Panc1 (cell line): ENCODE data around the gene ACSBG1. TPM values are rescaled to one million over a fixed set of nuclear protein-coding genes. Genes with fewer than 3 reads are reported as not detected.
A peak's percentile ranks its signal among the peaks of the same experiment; 100 is the strongest.

Source experiments
- ATAC-seq: fragments of 200-7000 bp; cut with Tn5 transposase; 2 replicates; pipeline ENCODE4 v1.9.1; 2020; ENCODE audit warnings: mild to moderate bottlenecking, moderate library complexity
- BruUV-seq: library from RNA; stranded (reverse); fragments of 400-500 nt; replicated peaks from 2 replicates; lab custom pipeline; 2021; lab: Mats Ljungman, UMichigan
- CTCF ChIA-PET: fragments of 300-600 bp; sonication (Branson Sonifier 250); formaldehyde crosslinking; loops from one replicate; lab custom pipeline; 2022; ENCODE audit warnings: antibody characterized with exemption; lab: Charles Lee
- POLR2A ChIA-PET: fragments of 300-600 bp; sonication (Branson Sonifier 250); formaldehyde crosslinking; loops from one replicate; lab custom pipeline; 2022; ENCODE audit warnings: antibody characterized with exemption; lab: Charles Lee
- DNase-seq: peaks from one replicate; pipeline ENCODE4 v3.0.0-alpha.2; 2010; ENCODE audit warnings: low read depth, low spot score
- H3K27ac ChIP-seq: 2 replicates; pipeline ENCODE4 v1.5.1; 2011; ENCODE audit warnings: mild to moderate bottlenecking, low read length, inconsistent platforms
- H3K27me3 ChIP-seq: fragments of 200-500 bp; sonication (Bioruptor generic); 2 replicates; pipeline ENCODE4 v1.6.0; 2014; ENCODE audit warnings: low read length, inconsistent platforms; ENCODE audit not compliant: control insufficient read depth, insufficient read depth
- H3K36me3 ChIP-seq: fragments of 200-500 bp; sonication (Bioruptor generic); 2 replicates; pipeline ENCODE4 v1.5.1; 2014; ENCODE audit warnings: inconsistent platforms, mild to moderate bottlenecking, low read length, moderate library complexity; ENCODE audit not compliant: control insufficient read depth, insufficient read depth
- H3K4me1 ChIP-seq: 2 replicates; pipeline ENCODE4 v1.5.1; 2011; ENCODE audit warnings: inconsistent platforms, mild to moderate bottlenecking, low read length, moderate library complexity; ENCODE audit not compliant: control insufficient read depth, insufficient read depth
- H3K4me3 ChIP-seq, 2 experiments: 2 replicates each; pipeline ENCODE4 v1.5.1; 2011 to 2012; ENCODE audit warnings: low read depth in 2 of 2, low read length in 2 of 2, mild to moderate bottlenecking in 2 of 2, inconsistent platforms in 1 of 2, moderate library complexity in 1 of 2
- H3K9me3 ChIP-seq: fragments of 200-500 bp; sonication (Bioruptor generic); 2 replicates; pipeline ENCODE4 v1.5.1; 2014; ENCODE audit warnings: low read depth, mild to moderate bottlenecking, inconsistent platforms, low read length, moderate library complexity; ENCODE audit not compliant: control insufficient read depth, insufficient read depth
- CTCF ChIP-seq: fragments of 450-650 bp; IDR thresholded peaks from 2 replicates; pipeline ENCODE4 v1.5.1; 2017; ENCODE audit warnings: mild to moderate bottlenecking
- POLR2AphosphoS5 ChIP-seq: IDR thresholded peaks from 2 replicates; pipeline ENCODE4 v1.6.1; 2012; ENCODE audit warnings: mild to moderate bottlenecking, low read depth, low read length, moderate library complexity
- REST ChIP-seq, 2 experiments: IDR thresholded peaks; 2 replicates each; pipeline ENCODE4 v1.6.1; 2011 to 2012; ENCODE audit warnings: low read depth in 2 of 2, control low read depth in 1 of 2, low read length in 1 of 2, mild to moderate bottlenecking in 1 of 2, moderate library complexity in 1 of 2; ENCODE audit not compliant: insufficient read depth in 1 of 2
- TCF7L2 ChIP-seq: IDR thresholded peaks from 2 replicates; pipeline ENCODE4 v1.6.1; 2011; ENCODE audit warnings: mild to moderate bottlenecking, low read depth, low read length, inconsistent platforms
- in situ Hi-C: cut with HindIII; loops from 2 replicates; pipeline ENCODE4 v1.10.0; 2016; ENCODE audit warnings: low sequenced_read_pairs, low pct_unique_long_range_greater_than_20kb
- intact Hi-C: fragments of 100-400 bp; cut with micrococcal nuclease; formaldehyde crosslinking; loops from one replicate; pipeline ENCODE4 v1.10.0; 2022; ENCODE audit not compliant: unreplicated experiment
- total RNA-seq: library from RNA; stranded (reverse); gene quantifications from one replicate; pipeline ENCODE4 v1.2.1, GENCODE V29; 2021; ENCODE audit not compliant: unreplicated experiment

ACSBG1 gene
- total RNA-seq, 1 experiment from 2014 or later, result 0.31 TPM

GRCh38 chr15:78265137-78265460, 30.7 kb upstream of the ACSBG1 start:
- ChIA-PET CTCF (no interaction called here), POLR2A (no interaction called here)
- Histone ChIP-seq H3K9me3 (no peaks in the 10 kb centered on the region), H3K4me3 (peak overlapping the region; percentile 49 to 61), H3K27ac (peak overlapping the region; percentile 69), H3K36me3 (no peaks in the 10 kb centered on the region), H3K4me1 (peaks cover 12% of the 10 kb centered on the region), H3K27me3 (no peaks in the 10 kb centered on the region)
- no TSS peak for BruUV-seq
- intact Hi-C loops, result no loop called here
- TF ChIP-seq CTCF, result peak; percentile 14
- no peak for TF ChIP-seq TCF7L2
- in situ Hi-C loops, result loop anchor here (25.0 kb wide), 1 partner anchor 128 kb away; the partner anchor contains the start of genes CIB2 and IDH3A
- DNase-seq (no peak), ATAC-seq (no peak)

- CTCF ChIA-PET, result interaction anchor here (0.5 kb wide), 1 partner anchor 24 kb away, joined by 6 read pairs; no protein-coding TSS in a partner anchor
- no peak for DNase-seq
- peak within 1 kb of the TSS; percentile 69 for H3K27ac ChIP-seq
- H3K27me3 ChIP-seq, result no peaks in the 10 kb centered on the region
- in situ Hi-C loops (loop anchor here (25.0 kb wide), 1 partner anchor 127 kb away; the partner anchor contains the start of genes CIB2 and IDH3A), intact Hi-C loops (no loop called here)
- POLR2A ChIA-PET, result no interaction called here
- no TSS peak for BruUV-seq
- H3K4me3 ChIP-seq, result peak within 1 kb of the TSS; percentile 49 to 61
- TF ChIP-seq CTCF (peak; percentile 56), TCF7L2 (no peak), REST (IDR thresholded peaks at IDR 0.05; ENCODE audit: insufficient read depth in 1 of 2, low read depth in 2 of 2, low read length in 1 of 2) (no peak), POLR2AphosphoS5 (0 out of 2 replicates have a peak, but pooled peaks have one; percentile 41)
- peaks cover 12% of the 10 kb centered on the region for H3K4me1 ChIP-seq
- ATAC-seq, result peak; percentile 78
- no peaks in the 10 kb centered on the region for H3K9me3 ChIP-seq
- H3K36me3 ChIP-seq, result no peaks in the 10 kb centered on the region
These were observed 30.2 kb upstream of the ACSBG1 start, which contains the start of gene DNAJA4 for GRCh38 chr15:78264304-78265136. DNAJA4 (plus strand) TSS chr15:78264562; CDS start chr15:78264764, 202 bp downstream.
